Mesothelial cell of epicardium (in vitro differentiated cells): ENCODE results near the gene ZNF823. TPM values are rescaled to one million over a fixed set of nuclear protein-coding genes. Genes with fewer than 3 reads are reported as not detected.

ENCODE experiments used
- total RNA-seq: library from RNA; stranded (reverse); gene quantifications from 3 replicates; pipeline ENCODE4 v1.2.1, GENCODE V29; 2021

Gene ZNF823
- total RNA-seq, 1 donor from 2014 or later = 8.9 TPM

Other genes starting within 250 kb of the ZNF823 start
- gene ZNF653, start 233.1 kb downstream of the ZNF823 start, total RNA-seq = 13.9 to 16.5 TPM (median 15.4 TPM) in 3 replicates
- 32.1 to 34.4 TPM (median 32.2 TPM) in 3 replicates for gene ECSIT, start 209.8 kb downstream of the ZNF823 start, total RNA-seq
- 27.7 to 30.1 TPM (median 29.6 TPM) in 3 replicates for gene CNN1, start 200.1 kb downstream of the ZNF823 start, total RNA-seq
- 41.3 to 47.1 TPM (median 46.0 TPM) in 3 replicates for gene ELOF1, start 179.7 kb downstream of the ZNF823 start, total RNA-seq
- gene ACP5, start 161.3 kb downstream of the ZNF823 start, total RNA-seq = 3.9 to 4.2 TPM (median 3.9 TPM) in 3 replicates
- 28.6 to 29.9 TPM (median 29.8 TPM) in 3 replicates for gene ZNF627, start 141.5 kb downstream of the ZNF823 start, total RNA-seq
- 8.0 to 9.6 TPM (median 8.7 TPM) in 3 replicates for gene ZNF441, start 28.1 kb upstream of the ZNF823 start, total RNA-seq
- 4.7 to 6.1 TPM (median 5.8 TPM) in 3 replicates for gene ZNF491, start 59.6 kb upstream of the ZNF823 start, total RNA-seq
- gene ZNF440, start 75.3 kb upstream of the ZNF823 start, total RNA-seq = 20.2 to 21.6 TPM (median 20.7 TPM) in 3 replicates
- 6.2 to 8.8 TPM (median 6.4 TPM) in 3 replicates for gene ZNF439, start 109.8 kb upstream of the ZNF823 start, total RNA-seq
- gene ZNF69, start 148.8 kb upstream of the ZNF823 start, total RNA-seq = 25.1 to 27.8 TPM (median 27.8 TPM) in 3 replicates
- 13.4 to 15.0 TPM (median 14.2 TPM) in 3 replicates for gene ZNF700, start 186.2 kb upstream of the ZNF823 start, total RNA-seq
- 5.9 to 7.2 TPM (median 7.1 TPM) in 3 replicates for gene ZNF763, start 226.1 kb upstream of the ZNF823 start, total RNA-seq